ENCODE results near the gene DUSP7.

Gene DUSP7

GRCh38 chr3:52031896-52032295 lies 24.5 kb downstream of the DUSP7 start:
- in situ Hi-C loops (cut with MboI; ENCODE audit: low sequenced_read_pairs, unreplicated experiment), result no loop called here
- no peak for TF ChIP-seq CTCF (IDR thresholded peaks at IDR 0.05; ENCODE audit: borderline replicate concordance, control extremely low read depth, extremely low read depth, insufficient read depth, missing control alignments)
- DNase-seq (ENCODE audit: low spot score), result no peak

GRCh38 chr3:52030714-52031310 lies 25.6 kb downstream of the DUSP7 start:
- no peak for DNase-seq (ENCODE audit: low spot score)
- in situ Hi-C loops (cut with MboI; ENCODE audit: low sequenced_read_pairs, unreplicated experiment), result no loop called here
- TF ChIP-seq CTCF (IDR thresholded peaks at IDR 0.05; ENCODE audit: borderline replicate concordance, control extremely low read depth, extremely low read depth, insufficient read depth, missing control alignments), result no peak

- DNase-seq (ENCODE audit: low spot score), result no peak
- in situ Hi-C loops (cut with MboI; ENCODE audit: low sequenced_read_pairs, unreplicated experiment), result no loop called here
- TF ChIP-seq CTCF (IDR thresholded peaks at IDR 0.05; ENCODE audit: borderline replicate concordance, control extremely low read depth, extremely low read depth, insufficient read depth, missing control alignments), result no peak
Observed at GRCh38 chr3:52029535-52029934, 26.8 kb downstream of the DUSP7 start.

GRCh38 chr3:52029053-52029452 lies 27.3 kb downstream of the DUSP7 start:
- no peak for DNase-seq (ENCODE audit: low spot score)
- in situ Hi-C loops (cut with MboI; ENCODE audit: low sequenced_read_pairs, unreplicated experiment), result no loop called here
- no peak for TF ChIP-seq CTCF (IDR thresholded peaks at IDR 0.05; ENCODE audit: borderline replicate concordance, control extremely low read depth, extremely low read depth, insufficient read depth, missing control alignments)

- in situ Hi-C loops (cut with MboI; ENCODE audit: low sequenced_read_pairs, unreplicated experiment), result no loop called here
- no peak for TF ChIP-seq CTCF (IDR thresholded peaks at IDR 0.05; ENCODE audit: borderline replicate concordance, control extremely low read depth, extremely low read depth, insufficient read depth, missing control alignments)
- no peak for DNase-seq (ENCODE audit: low spot score)
Observed at GRCh38 chr3:52028572-52028971, 27.8 kb downstream of the DUSP7 start.

- DNase-seq (ENCODE audit: low spot score), result no peak
Observed at GRCh38 chr3:52026041-52026440, 30.3 kb downstream of the DUSP7 start.

More at GRCh38 chr3:52026041-52026440, 30.3 kb downstream of the DUSP7 start:
- TF ChIP-seq CTCF (IDR thresholded peaks at IDR 0.05; ENCODE audit: borderline replicate concordance, control extremely low read depth, extremely low read depth, insufficient read depth, missing control alignments), result no peak
- in situ Hi-C loops (cut with MboI; ENCODE audit: low sequenced_read_pairs, unreplicated experiment), result no loop called here

Data from GM13976 (cell line).